K562 (cell line): ENCODE results near the gene VKORC1. TPM values are rescaled to one million over a fixed set of nuclear protein-coding genes. Genes with fewer than 3 reads are reported as not detected.

Experiments
- ATAC-seq: fragments of 200-7000 bp; cut with Tn5 transposase; 3 replicates; pipeline ENCODE4 v1.9.1; 2020; ENCODE audit warnings: moderate library complexity
- BruUV-seq: library from RNA; stranded (reverse); fragments of 400-500 nt; replicated peaks from 2 replicates; lab custom pipeline; 2021; lab: Mats Ljungman, UMichigan
- CTCF ChIA-PET: fragments of 300-600 bp; formaldehyde crosslinking; extraction: SDS; loops from one replicate; lab custom pipeline; 2021; ENCODE audit warnings: low intra/inter-chr PET ratio; lab: Yijun Ruan, JAX
- POLR2A ChIA-PET: fragments of 300-600, 350-650 bp; sonication (Branson Sonifier 250); formaldehyde crosslinking; extraction: SDS; loops from one replicate; lab custom pipeline; 2021; ENCODE audit warnings: antibody characterized with exemption, inconsistent platforms; lab: Yijun Ruan, JAX
- DNase-seq, 4 experiments: peaks; one replicate each; pipeline versions ENCODE4 v3.0.0 to v3.0.0-alpha.2; 2011 to 2018; ENCODE audit warnings: low spot score in 3 of 4, mixed read lengths in 3 of 4; ENCODE audit errors: extremely low read depth in 1 of 4
- FAIRE-seq: peaks from 2 replicates; lab custom pipeline; 2011; peaks lifted over from hg19 to GRCh38; lab: Jason Lieb, UNC
- H2AFZ ChIP-seq: 2 replicates; pipeline ENCODE4 v1.6.0; 2011; ENCODE audit warnings: low read depth, low read length, control low read depth, inconsistent platforms
- H3K27ac ChIP-seq: fragments of 200-600 bp; 3 replicates; pipeline ENCODE4 v1.8.0; 2011; ENCODE audit warnings: low read depth, mild to moderate bottlenecking, control low read depth, inconsistent platforms, low read length, moderate library complexity, mixed read lengths; ENCODE audit errors: extremely low read depth
- H3K27me3 ChIP-seq, 2 experiments: fragments of 300-600 bp in 1 of 2; 2 replicates in 1 of 2; 3 replicates in 1 of 2; pipeline versions ENCODE4 v1.6.0 to v1.8.0; 2011; ENCODE audit warnings: inconsistent platforms in 2 of 2, low read length in 2 of 2, mild to moderate bottlenecking in 1 of 2, mixed read lengths in 1 of 2, moderate library complexity in 1 of 2; ENCODE audit not compliant: control insufficient read depth in 2 of 2, insufficient read depth in 2 of 2
- H3K36me3 ChIP-seq: fragments of 300-600 bp; 3 replicates; pipeline ENCODE4 v1.8.0; 2011; ENCODE audit warnings: mild to moderate bottlenecking, low read length, inconsistent platforms; ENCODE audit not compliant: control insufficient read depth, insufficient read depth
- H3K4me1 ChIP-seq, 2 experiments: fragments of 200-600 bp in 1 of 2; replicated peaks in 1 of 2; 2 replicates in 1 of 2; 3 replicates in 1 of 2; pipeline versions ENCODE4 v1.5.1 to v1.8.0; 2011; ENCODE audit warnings: inconsistent platforms in 2 of 2, low read length in 2 of 2, mild to moderate bottlenecking in 1 of 2, mixed read lengths in 1 of 2, moderate library complexity in 1 of 2; ENCODE audit not compliant: control insufficient read depth in 2 of 2, insufficient read depth in 2 of 2
- H3K4me2 ChIP-seq: 2 replicates; pipeline ENCODE4 v1.6.1; 2011; ENCODE audit warnings: low read length, control low read depth, inconsistent platforms, mixed read lengths; ENCODE audit not compliant: insufficient read depth
- H3K4me3 ChIP-seq: fragments of 200-600 bp; sonication (generic), shearing (Covaris generic); 2 replicates; pipeline ENCODE4 v1.5.1; 2016; ENCODE audit warnings: control low read depth, inconsistent platforms
- H3K79me2 ChIP-seq: fragments of 200-600 bp; 3 replicates; pipeline ENCODE4 v1.8.0; 2011; ENCODE audit warnings: low read length, inconsistent platforms; ENCODE audit not compliant: control insufficient read depth, insufficient read depth
- H3K9ac ChIP-seq, 2 experiments: 2 replicates each; pipeline versions ENCODE4 v1.6.0 to v1.6.1; 2011; ENCODE audit warnings: low read depth in 2 of 2, low read length in 2 of 2, control low read depth in 1 of 2, inconsistent platforms in 1 of 2, mild to moderate bottlenecking in 1 of 2, mixed read lengths in 1 of 2; ENCODE audit not compliant: insufficient read depth in 1 of 2
- H3K9me1 ChIP-seq: one replicate; pipeline ENCODE4 v1.6.0; 2011; ENCODE audit warnings: inconsistent platforms, mild to moderate bottlenecking, low read length, moderate library complexity; ENCODE audit not compliant: control insufficient read depth, insufficient read depth
- H3K9me3 ChIP-seq: replicated peaks from 2 replicates; pipeline ENCODE4 v1.5.1; 2011; ENCODE audit warnings: low read depth, low read length, inconsistent platforms; ENCODE audit not compliant: control insufficient read depth, insufficient read depth
- H4K20me1 ChIP-seq: replicated peaks from 2 replicates; pipeline ENCODE4 v1.6.1; 2011; ENCODE audit warnings: low read length, inconsistent platforms, mixed read lengths; ENCODE audit not compliant: control insufficient read depth, insufficient read depth
- CREBBP ChIP-seq: IDR thresholded peaks from one replicate; pipeline ENCODE4 v1.6.1; 2012; ENCODE audit warnings: low read depth, mild to moderate bottlenecking, control low read depth, inconsistent platforms, low read length
- NR2C2 ChIP-seq, 2 experiments: fragments of 200-800 bp in 1 of 2; sonication (Bioruptor generic) in 1 of 2; sonication (generic) in 1 of 2; formaldehyde crosslinking in 1 of 2; IDR thresholded peaks; 2 replicates each; pipeline versions ENCODE4 v1.6.1 to v1.8.0; 2016 to 2022; ENCODE audit warnings: mild to moderate bottlenecking in 1 of 2, missing compliant biosample characterization in 1 of 2, missing genetic modification characterization in 1 of 2, missing genetic modification reagents in 1 of 2
- POLR2G ChIP-seq: fragments of 200-400 bp; formaldehyde crosslinking; IDR thresholded peaks from 2 replicates; pipeline ENCODE4 v1.6.1; 2017; ENCODE audit warnings: low read depth, mild to moderate bottlenecking, antibody characterized with exemption, low read length, moderate library complexity
- RBFOX2 ChIP-seq: fragments of 200-400 bp; formaldehyde crosslinking; IDR thresholded peaks from 2 replicates; pipeline ENCODE4 v1.6.1; 2017; ENCODE audit warnings: low read depth, mild to moderate bottlenecking, low read length, moderate library complexity
- WGBS: fragments of 100-300 bp; shearing (Covaris generic); methylation state at CpG from one replicate; pipeline ENCODE4 v1.1.6; 2016; ENCODE audit warnings: low coverage, mixed read lengths; ENCODE audit not compliant: insufficient coverage; ENCODE audit errors: missing lambda C conversion rate; 5-methylcytosine and 5-hydroxymethylcytosine counted together
- in situ Hi-C: fragments of 300-500 bp; cut with MboI; formaldehyde crosslinking; loops from 4 replicates; pipeline ENCODE4 v1.15.0; 2018; ENCODE audit warnings: inconsistent platforms, mixed read lengths
- intact Hi-C: fragments of 100-400 bp; cut with micrococcal nuclease; formaldehyde crosslinking; loops from 2 replicates; pipeline ENCODE4 v1.14.2; 2022
- polyA plus RNA-seq, 8 experiments: library from polyadenylated mRNA; depleted of rRNA in 4 of 8; stranded (reverse) in 5 of 8; unstranded in 3 of 8; fragments of >200 nt; fragmentation: Nextera tagmentation in 2 of 8; fragmentation: Illumina TruSeq in 1 of 8; extraction: Ambion mirVana in 2 of 8; extraction: Trizol in 1 of 8; gene quantifications; 2 replicates each; pipeline versions ENCODE4 v1.2.1 to v1.2.3, GENCODE V29; 2011 to 2014; ENCODE audit warnings: inconsistent platforms in 1 of 8, missing spikeins in 1 of 8
- total RNA-seq, 7 experiments: library from RNA; depleted of rRNA in 6 of 7; stranded (reverse); fragments of >200 nt in 6 of 7; fragmentation: Illumina TruSeq in 2 of 7; extraction: Trizol in 2 of 7; gene quantifications; 2 replicates each; pipeline versions ENCODE4 v1.2.1 to v1.2.3, GENCODE V29; 2011 to 2021; ENCODE audit warnings: low replicate concordance in 1 of 7

The VKORC1 gene
- total and polyA plus RNA-seq, 9 of the 15 experiments (the other 6 are each of a cell fraction or from before 2014, with no cell fraction given), result 30.0 to 119 (median 62.1) TPM

DNA sequence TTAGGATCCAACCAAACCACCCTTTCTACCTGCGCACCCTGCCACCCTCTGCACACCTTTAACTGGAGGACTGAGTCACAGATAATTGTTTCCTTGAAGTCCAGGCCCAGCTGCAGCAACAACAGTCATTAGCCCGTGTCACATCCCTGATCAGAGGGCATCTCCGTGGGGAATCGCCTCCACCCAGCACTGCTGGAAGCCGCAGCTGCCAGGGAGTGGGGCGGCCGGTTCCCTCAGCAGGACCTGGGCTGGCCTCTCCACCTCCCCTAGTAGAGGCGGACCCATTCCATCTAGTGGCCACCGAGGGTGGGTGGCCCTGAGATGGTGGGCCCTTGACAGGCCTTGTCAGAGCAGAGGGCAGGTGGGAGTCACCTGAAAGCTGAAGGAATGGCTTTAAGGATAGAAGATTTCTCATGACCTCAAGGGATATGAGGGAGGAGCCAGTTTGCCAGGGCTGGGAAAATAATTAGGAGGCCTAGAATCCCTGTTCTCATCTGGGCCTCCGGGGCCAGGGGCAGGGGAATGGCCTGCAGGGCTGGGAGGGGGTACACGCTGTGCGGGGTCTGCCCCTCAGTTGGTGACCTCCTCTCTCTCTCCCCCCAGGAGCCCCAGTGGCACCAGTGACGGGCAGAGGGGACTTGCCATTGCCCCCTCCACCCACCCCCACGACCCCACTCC is 12.1 kb downstream of the VKORC1 start:
- Histone ChIP-seq H3K27me3 (no peaks in the 10 kb centered on the region), H4K20me1 (0 out of 2 replicates have a peak, but pooled peaks cover 5% of the 10 kb centered on the region), H3K4me3 (no peak overlapping the region), H3K9me1 (no peaks in the 10 kb centered on the region), H3K79me2 (peaks cover 9% of the 10 kb centered on the region; the same call in 2 of the 3 replicates), H3K4me1 (peaks cover 0 to 82% of the 10 kb centered on the region in 2 experiments; a peak in 3 of 5 replicates), H2AFZ (no peak overlapping the region), H3K36me3 (peaks cover 72% of the 10 kb centered on the region), H3K9ac (peak overlapping the region in 1 of 2 experiments; percentile 37; a peak in 2 of 4 replicates), H3K4me2 (no peak overlapping the region), H3K27ac (no peak overlapping the region), H3K9me3 (no peaks in the 10 kb centered on the region)
- FAIRE-seq, result no peak
- BruUV-seq, result no TSS peak
- TF ChIP-seq POLR2G, result peak; percentile 53
- TF ChIP-seq RBFOX2, result peak; percentile 58; the same call in 1 of the 2 replicates
- no peak for TF ChIP-seq CREBBP
- TF ChIP-seq NR2C2 (CRISPR knock-in tag; IDR thresholded peaks at IDR 0.05), result no peak
- no peak for TF ChIP-seq NR2C2 (tag; IDR thresholded peaks at IDR 0.05)
- WGBS, result 82% methylated on average over 10 of the region's 14 CpGs
- intact Hi-C loops, result no loop called here
- CTCF ChIA-PET, result no interaction called here
- peak; percentile 18; the same call in 1 of the 3 replicates for ATAC-seq
- in situ Hi-C loops, result no loop called here
- POLR2A ChIA-PET, result interaction anchor here (0.8 to 1.0 kb wide), 2 partner anchors 9 to 18 kb away, joined by 3 read pairs; partner anchors contain the start of gene ZNF668
- no peak for DNase-seq
